HepG2 (cell line): Measurements from ENCODE around the gene ST6GALNAC2. TPM values are rescaled to one million over a fixed set of nuclear protein-coding genes. Genes with fewer than 3 reads are reported as not detected.

Source experiments
- CBX1 ChIP-seq: IDR thresholded peaks from one replicate; pipeline ENCODE4 v1.6.1; 2016; ENCODE audit warnings: antibody characterized with exemption, low read depth
- CHD2 ChIP-seq: IDR thresholded peaks from 2 replicates; pipeline ENCODE4 v1.6.1; 2011; ENCODE audit warnings: low read depth, low read length, improper control_type of control experiment
- GRHL1 ChIP-seq: sonication (generic); formaldehyde crosslinking; conservative IDR thresholded peaks from 2 replicates; pipeline ENCODE4 v1.8.0; 2022; ENCODE audit warnings: missing genetic modification reagents
- HES4 ChIP-seq: sonication (generic); formaldehyde crosslinking; IDR thresholded peaks from 2 replicates; pipeline ENCODE4 v1.9.0; 2021; ENCODE audit warnings: mild to moderate bottlenecking, missing genetic modification reagents, borderline replicate concordance
- KDM6A ChIP-seq: IDR thresholded peaks from 2 replicates; pipeline ENCODE4 v1.6.1; 2016; ENCODE audit warnings: low read depth
- MIXL1 ChIP-seq: IDR thresholded peaks from 2 replicates; pipeline ENCODE4 v1.6.1; 2016
- MTA1 ChIP-seq: sonication (generic); formaldehyde crosslinking; IDR thresholded peaks from 2 replicates; pipeline ENCODE4 v1.4.0; 2020; ENCODE audit warnings: missing genetic modification reagents, mild to moderate bottlenecking, borderline replicate concordance
- MYC ChIP-seq: sonication (generic); formaldehyde crosslinking; IDR thresholded peaks from 2 replicates; pipeline ENCODE4 v1.9.0; 2021; ENCODE audit warnings: missing genetic modification reagents, borderline replicate concordance
- NFAT5 ChIP-seq: sonication (generic); formaldehyde crosslinking; IDR thresholded peaks from 2 replicates; pipeline ENCODE4 v1.4.0; 2020; ENCODE audit warnings: missing genetic modification reagents
- NKX3-1 ChIP-seq: sonication (generic); formaldehyde crosslinking; IDR thresholded peaks from 2 replicates; pipeline ENCODE4 v1.5.0; 2020; ENCODE audit warnings: missing genetic modification reagents
- PAF1 ChIP-seq: IDR thresholded peaks from 2 replicates; pipeline ENCODE4 v1.6.1; 2016; ENCODE audit warnings: missing genetic modification reagents, missing compliant biosample characterization
- SMAD1 ChIP-seq: sonication (generic); formaldehyde crosslinking; IDR thresholded peaks from 2 replicates; pipeline ENCODE4 v1.4.0; 2020; ENCODE audit warnings: missing genetic modification reagents, low read depth, mild to moderate bottlenecking, borderline replicate concordance
- SPEN ChIP-seq: sonication (generic); formaldehyde crosslinking; IDR thresholded peaks from 2 replicates; pipeline ENCODE4 v1.5.1; 2020; ENCODE audit warnings: low read depth, mild to moderate bottlenecking, missing genetic modification reagents
- SUZ12 ChIP-seq: fragments of 150-350 bp; IDR thresholded peaks from 2 replicates; pipeline ENCODE4 v1.6.1; 2014; ENCODE audit warnings: low read depth, low read length
- TOE1 ChIP-seq: sonication (generic); formaldehyde crosslinking; IDR thresholded peaks from 2 replicates; pipeline ENCODE4 v1.4.0; 2020; ENCODE audit warnings: mild to moderate bottlenecking, missing genetic modification reagents
- YEATS2 ChIP-seq: sonication (generic); formaldehyde crosslinking; IDR thresholded peaks from 2 replicates; pipeline ENCODE4 v1.4.0; 2020; ENCODE audit warnings: missing genetic modification reagents, borderline replicate concordance
- ZFYVE20 ChIP-seq: sonication (generic); formaldehyde crosslinking; IDR thresholded peaks from 2 replicates; pipeline ENCODE4 v1.8.0; 2023; ENCODE audit warnings: low read depth, mild to moderate bottlenecking, moderate library complexity, missing genetic modification reagents, borderline replicate concordance
- ZNF138 ChIP-seq: sonication (generic); formaldehyde crosslinking; IDR thresholded peaks from 2 replicates; pipeline ENCODE4 v1.5.0; 2020; ENCODE audit warnings: mild to moderate bottlenecking, low read depth, missing genetic modification reagents
- ZNF260 ChIP-seq: sonication (generic); formaldehyde crosslinking; IDR thresholded peaks from 2 replicates; pipeline ENCODE4 v1.4.0; 2020; ENCODE audit warnings: missing genetic modification reagents, low read depth, mild to moderate bottlenecking, borderline replicate concordance
- ZNF562 ChIP-seq: sonication (generic); formaldehyde crosslinking; IDR thresholded peaks from 2 replicates; pipeline ENCODE4 v1.8.0; 2022; ENCODE audit warnings: missing genetic modification reagents, borderline replicate concordance
- ZNF607 ChIP-seq: sonication (generic); formaldehyde crosslinking; IDR thresholded peaks from 2 replicates; pipeline ENCODE4 v1.5.1; 2020; ENCODE audit warnings: missing genetic modification reagents, mild to moderate bottlenecking, borderline replicate concordance
- ZNF800 ChIP-seq: sonication (generic); formaldehyde crosslinking; IDR thresholded peaks from 2 replicates; pipeline ENCODE4 v1.4.0; 2020; ENCODE audit warnings: missing genetic modification reagents
- polyA plus RNA-seq, 8 experiments: library from polyadenylated mRNA; depleted of rRNA in 3 of 8; stranded (reverse) in 7 of 8; unstranded in 1 of 8; fragments of >200 nt; fragmentation: Illumina TruSeq in 4 of 8; extraction: Trizol in 4 of 8; gene quantifications; 2 replicates each; pipeline versions ENCODE4 v1.2.1 to v1.2.3, GENCODE V29; 2011 to 2016; ENCODE audit warnings: low read depth in 4 of 8, missing spikeins in 1 of 8, mixed read lengths in 1 of 8; ENCODE audit not compliant: insufficient read depth in 1 of 8
- total RNA-seq, 5 experiments: library from RNA; depleted of rRNA; stranded (reverse); fragments of >200 nt; fragmentation: Illumina TruSeq; extraction: Trizol; gene quantifications; 2 replicates each; pipeline ENCODE4 v1.2.3, GENCODE V29; 2016; ENCODE audit warnings: low read depth in 1 of 5

The ST6GALNAC2 gene
- total and polyA plus RNA-seq, 2 of the 13 experiments (the other 11 are each of a cell fraction or from before 2014, with no cell fraction given) = 0.12 to 0.49 TPM

- TF ChIP-seq NFAT5 (no peak), SUZ12 (no peak), ZNF562 (CRISPR knock-in tag) (no peak), MYC (CRISPR knock-in tag) (peak; percentile 34; the same call in 1 of the 2 replicates), CHD2 (no peak), HES4 (CRISPR knock-in tag) (no peak), SMAD1 (CRISPR knock-in tag) (no peak), YEATS2 (CRISPR knock-in tag) (no peak; the same call in 1 of the 2 replicates), ZFYVE20 (CRISPR knock-in tag) (no peak), KDM6A (CRISPR knock-in tag) (no peak), TOE1 (CRISPR knock-in tag) (no peak), ZNF607 (no peak), MTA1 (CRISPR knock-in tag) (no peak), ZNF800 (no peak), ZNF260 (CRISPR knock-in tag) (no peak), GRHL1 (no peak), ZNF138 (CRISPR knock-in tag) (no peak), PAF1 (CRISPR knock-in tag) (no peak), MIXL1 (no peak), CBX1 (no peak), NKX3-1 (CRISPR knock-in tag) (no peak), SPEN (CRISPR knock-in tag) (no peak; the same call in 1 of the 2 replicates)
Observed at GRCh38 chr17:76612977-76613851, 27.6 kb upstream of the ST6GALNAC2 start (continued).
